GM19240 (cell line): ENCODE results near the gene ACBD7.

Source experiments
- DNase-seq: peaks from one replicate; pipeline ENCODE4 v3.0.0; 2011; ENCODE audit warnings: low spot score; ENCODE audit not compliant: insufficient read length

ACBD7 gene

DNA sequence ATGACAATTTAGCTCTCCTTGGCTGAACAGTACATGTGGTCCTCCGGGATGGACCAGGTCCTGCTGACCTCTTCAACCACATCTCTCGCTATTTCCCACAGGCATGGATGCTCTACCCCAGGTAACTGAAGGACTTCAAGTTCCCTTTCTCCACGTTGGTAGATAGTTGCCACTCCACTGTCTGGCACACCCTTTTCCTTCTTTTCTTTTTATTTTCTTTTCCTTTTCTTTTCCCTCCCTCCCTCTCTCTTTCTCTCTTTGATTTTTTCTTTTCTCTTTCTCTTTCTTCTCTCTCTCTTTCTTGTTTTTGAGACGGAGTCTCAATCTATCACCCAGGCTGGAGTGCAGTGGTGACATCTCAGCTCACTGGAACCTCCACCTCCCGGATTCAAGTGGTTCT, 2.8 kb upstream of the ACBD7 start:
- no peak for DNase-seq

DNA sequence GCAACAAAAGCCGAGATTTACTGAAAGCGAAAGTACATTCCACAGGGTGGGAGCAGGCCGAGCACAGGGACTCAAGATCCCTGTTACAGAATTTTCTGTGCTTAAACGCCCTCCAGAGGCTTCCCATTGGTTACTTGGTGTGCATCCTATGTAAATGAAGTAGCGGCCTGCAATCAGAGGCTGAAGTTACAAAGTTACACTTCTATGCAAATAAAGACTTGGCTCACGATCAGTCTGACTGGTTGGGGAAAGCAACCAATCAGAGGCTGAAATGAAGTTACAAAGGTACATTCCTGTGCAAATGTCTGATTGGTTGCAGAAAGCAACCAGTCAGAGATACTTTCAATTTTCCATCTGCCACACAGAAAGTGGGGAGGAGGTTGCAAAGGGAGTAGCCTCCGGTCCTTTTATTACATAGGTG, 4.1 kb downstream of the ACBD7 start:
- no peak for DNase-seq

- no peak for DNase-seq
Measured at GRCh38 chr10:15083674-15084501, 4.7 kb downstream of the ACBD7 start.

- DNase-seq = no peak
Measured at GRCh38 chr10:15075421-15075820, 13.2 kb downstream of the ACBD7 start.

DNA sequence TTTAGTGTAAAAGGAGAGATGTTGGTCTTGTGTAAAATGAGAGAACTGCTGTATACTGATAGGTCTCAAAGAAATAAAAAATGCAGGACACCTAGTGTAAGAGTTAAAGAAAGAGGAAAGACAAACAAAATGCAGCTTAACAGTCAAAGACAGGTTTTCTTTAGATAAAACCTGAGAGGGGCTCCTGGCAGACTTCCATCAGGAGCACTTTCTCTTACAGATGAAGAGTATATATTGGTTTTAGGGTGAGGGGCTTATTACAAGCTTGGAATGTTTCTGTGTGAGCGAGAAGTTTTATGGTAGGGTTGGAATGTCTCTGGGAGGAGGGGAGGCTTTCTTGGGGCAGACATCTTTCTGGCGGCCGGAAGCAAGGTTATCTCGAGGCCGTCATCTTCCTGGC, 16.2 kb downstream of the ACBD7 start:
- no peak for DNase-seq

DNA sequence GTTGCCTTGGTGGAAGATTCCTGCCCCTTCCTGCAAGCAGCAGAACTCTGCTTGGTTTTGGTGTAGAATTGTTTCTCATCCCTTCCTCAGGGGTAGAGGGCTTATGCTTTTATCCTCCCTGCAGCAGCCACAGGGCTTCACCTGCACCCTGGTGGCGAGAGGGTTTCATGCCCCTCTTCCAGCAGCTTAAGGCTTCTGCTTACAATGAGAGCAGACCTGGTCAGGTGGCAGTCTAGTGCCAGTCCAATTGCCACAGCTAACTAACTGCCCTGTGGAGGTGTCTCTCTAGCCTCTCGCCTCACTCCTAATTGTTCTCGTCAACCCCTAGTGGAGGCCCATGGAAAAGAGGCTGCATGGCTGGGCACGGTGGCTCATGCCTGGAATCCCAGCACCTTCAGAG, 19.3 kb downstream of the ACBD7 start:
- no peak for DNase-seq

GRCh38 chr10:15068802-15069201, 19.8 kb downstream of the ACBD7 start:
- no peak for DNase-seq

DNA sequence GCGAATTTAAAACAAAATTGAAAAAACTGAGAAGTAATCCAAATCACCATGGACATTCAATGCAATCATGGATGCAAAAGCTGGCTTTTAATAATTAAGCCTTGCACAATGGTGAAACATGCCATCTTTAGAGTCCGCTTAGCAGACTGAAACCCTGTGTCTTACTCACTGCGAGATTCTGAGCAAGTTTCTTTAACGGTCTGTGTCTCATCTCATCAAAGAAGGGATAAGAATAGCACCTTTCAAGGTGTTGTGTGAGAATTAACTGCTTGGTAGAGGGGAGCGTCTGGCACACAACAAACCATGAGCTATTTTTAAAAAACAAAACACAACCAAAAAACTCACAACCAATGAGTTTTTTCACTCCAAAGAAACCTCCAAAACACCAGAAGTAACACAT, 21.4 kb downstream of the ACBD7 start:
- no peak for DNase-seq

GRCh38 chr10:15060638-15061037, 27.9 kb downstream of the ACBD7 start:
- no peak for DNase-seq

DNA sequence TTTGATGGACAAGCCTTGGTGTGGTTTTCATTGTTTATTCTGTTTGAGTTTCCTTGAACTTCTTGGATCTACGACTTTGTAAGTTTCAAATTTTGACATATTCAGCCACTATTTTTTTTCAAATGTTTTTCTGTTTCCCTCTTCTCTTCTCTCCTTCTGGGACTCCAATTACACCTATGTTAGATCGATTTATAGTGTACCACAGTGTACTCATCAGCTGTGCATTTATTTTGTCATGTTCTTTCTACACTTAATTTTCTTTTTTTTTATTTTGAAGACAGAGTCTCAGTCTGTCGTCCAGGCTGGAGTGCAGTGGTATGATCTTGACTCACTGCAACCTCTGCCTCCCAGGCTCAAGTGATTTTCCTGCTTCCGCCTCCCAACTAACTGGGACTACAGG, 28.7 kb downstream of the ACBD7 start:
- no peak for DNase-seq

GRCh38 chr10:15058689-15059088, 29.9 kb downstream of the ACBD7 start:
- no peak for DNase-seq

GRCh38 chr10:15053061-15053460, 35.5 kb downstream of the ACBD7 start:
- no peak for DNase-seq

GRCh38 chr10:15052121-15052520, 36.5 kb downstream of the ACBD7 start:
- DNase-seq = no peak

- DNase-seq = no peak
Measured at GRCh38 chr10:15049533-15049932, 39.0 kb downstream of the ACBD7 start.

DNA sequence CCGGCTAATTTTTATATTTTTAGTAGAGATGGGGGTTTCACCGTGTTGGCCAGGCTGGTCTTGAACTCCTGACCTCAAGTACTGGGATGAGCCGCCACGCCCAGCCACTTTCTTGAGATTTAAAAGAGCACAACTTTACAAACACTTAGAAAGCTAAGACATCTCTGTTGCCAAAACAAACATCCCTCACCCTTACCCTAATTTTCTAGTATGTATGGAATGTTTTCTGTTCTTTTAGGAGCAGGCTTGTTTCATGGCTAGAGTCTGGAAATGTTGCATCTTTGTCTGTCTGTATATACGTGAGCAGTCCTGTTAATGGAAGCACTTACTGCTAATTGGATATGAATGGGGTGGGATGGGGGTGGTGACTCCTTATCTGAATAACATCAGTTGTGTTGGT, 42.0 kb downstream of the ACBD7 start:
- no peak for DNase-seq

- no peak for DNase-seq
Measured at GRCh38 chr10:15045380-15045779, 43.2 kb downstream of the ACBD7 start.

- DNase-seq = no peak
Measured at GRCh38 chr10:15043674-15044073, 44.9 kb downstream of the ACBD7 start, which contains the start of gene OLAH. TSS of gene OLAH (plus strand) at chr10:15043943. CDS start at chr10:15047289, 3,346 bp downstream.

DNA sequence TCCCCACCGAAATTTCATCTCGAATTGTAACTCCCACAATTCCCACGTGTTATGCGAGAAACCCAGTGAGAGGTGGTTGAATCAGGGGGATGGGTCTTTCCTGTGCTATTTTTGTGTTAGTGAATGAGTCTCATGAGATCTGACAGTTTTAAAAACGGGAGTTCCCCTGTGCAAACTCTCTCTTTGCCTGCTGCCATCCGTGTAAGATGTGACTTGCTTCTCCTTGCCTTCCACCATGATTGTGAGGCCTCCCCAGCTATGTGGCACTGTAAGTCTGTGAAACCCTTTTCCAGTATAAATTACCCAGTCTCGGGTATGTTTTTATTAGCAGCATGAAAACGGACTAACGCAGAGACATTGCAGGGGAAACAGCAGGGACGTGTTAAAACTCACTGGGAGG, 50.2 kb downstream of the ACBD7 start:
- DNase-seq = no peak

DNA sequence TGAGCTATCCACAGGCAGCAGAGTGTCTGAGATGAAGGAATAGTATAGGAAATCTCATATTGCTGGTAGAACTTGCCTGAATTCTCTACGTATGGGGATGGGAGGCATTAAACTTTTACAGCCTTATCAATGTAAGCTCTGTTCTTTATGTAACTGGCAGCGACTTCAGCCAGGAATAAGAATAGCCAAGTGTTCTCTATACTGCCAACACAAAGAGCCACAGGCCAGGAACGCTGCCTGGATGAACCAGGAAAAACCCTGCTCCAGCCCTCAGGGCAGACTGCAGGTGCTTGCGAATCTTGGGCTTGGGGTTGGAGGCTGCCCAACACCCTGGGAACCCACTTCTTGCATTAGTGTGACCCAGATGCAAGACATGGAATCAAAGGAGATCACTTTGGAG, 50.9 kb downstream of the ACBD7 start:
- no peak for DNase-seq

GRCh38 chr10:15035385-15036301, 52.9 kb downstream of the ACBD7 start:
- no peak for DNase-seq

GRCh38 chr10:15027741-15028140, 60.8 kb downstream of the ACBD7 start:
- DNase-seq = no peak
